Eye (tissue), 1 donor: ENCODE measurements around the gene PBX2.
A peak's percentile ranks its signal among the peaks of the same experiment; 100 is the strongest.

Experiments
- DNase-seq: peaks from one replicate; pipeline ENCODE4 v3.0.0-alpha.2; 2015

The PBX2 gene

GRCh38 chr6:32185681-32186131 lies 4.3 kb downstream of the PBX2 start:
- DNase-seq: peak; percentile 82

- DNase-seq: no peak
Measured at GRCh38 chr6:32184084-32184640, 5.8 kb downstream of the PBX2 start, which contains the start of gene AGER. TSS of gene AGER (minus strand) at chr6:32184253. CDS start at chr6:32184222, 31 bp downstream.

- DNase-seq: no peak
Measured at GRCh38 chr6:32183483-32184083, 6.4 kb downstream of the PBX2 start.

- DNase-seq: no peak
Measured at GRCh38 chr6:32183030-32183429, 7.0 kb downstream of the PBX2 start.

- DNase-seq: no peak
Measured at GRCh38 chr6:32182555-32182981, 7.4 kb downstream of the PBX2 start.

- no peak for DNase-seq
Measured at GRCh38 chr6:32181915-32182529, 8.0 kb downstream of the PBX2 start.

- no peak for DNase-seq
Measured at GRCh38 chr6:32181148-32181702, 8.8 kb downstream of the PBX2 start.

- no peak for DNase-seq
Measured at GRCh38 chr6:32179766-32180405, 10.1 kb downstream of the PBX2 start.

GRCh38 chr6:32178547-32179440 lies 11.2 kb downstream of the PBX2 start:
- DNase-seq: peak; percentile 66

- DNase-seq: peak; percentile 100
Measured at GRCh38 chr6:32177788-32178546, 12.0 kb downstream of the PBX2 start, which contains the start of gene RNF5. TSS of gene RNF5 (plus strand) at chr6:32178405. CDS start at chr6:32178512, 107 bp downstream.

- DNase-seq: no peak
Measured at GRCh38 chr6:32177183-32177787, 12.7 kb downstream of the PBX2 start.

GRCh38 chr6:32176476-32177182 lies 13.4 kb downstream of the PBX2 start:
- DNase-seq: no peak

- DNase-seq: peak; percentile 99
Measured at GRCh38 chr6:32175711-32176475, 14.1 kb downstream of the PBX2 start, which contains the start of gene AGPAT1. TSS of gene AGPAT1 (minus strand) at chr6:32176084. CDS start at chr6:32171496, 4,588 bp downstream.

GRCh38 chr6:32175322-32175710 lies 14.7 kb downstream of the PBX2 start:
- no peak for DNase-seq

- no peak for DNase-seq
Measured at GRCh38 chr6:32174416-32174815, 15.6 kb downstream of the PBX2 start.

GRCh38 chr6:32173051-32173727 lies 16.8 kb downstream of the PBX2 start:
- no peak for DNase-seq

GRCh38 chr6:32171234-32171633 lies 18.8 kb downstream of the PBX2 start:
- DNase-seq: no peak

- no peak for DNase-seq
Measured at GRCh38 chr6:32170294-32170693, 19.7 kb downstream of the PBX2 start.
